Tibial artery (tissue), 4 donors: ENCODE measurements around the gene GATB.

Source experiments
- DNase-seq, 2 donors: peaks; one replicate each; pipeline ENCODE4 v3.0.0-alpha.2; 2019
- H3K27ac ChIP-seq, 2 donors: fragments of 200-600 bp; sonication (generic) in 1 of 2; 1 replicate in 1 of 2; 2 replicates in 1 of 2; pipeline ENCODE4 v1.5.1; 2018 to 2019; ENCODE audit warnings: mild to moderate bottlenecking in 1 of 2
- H3K27me3 ChIP-seq, 2 donors: fragments of 200-600 bp; sonication (generic) in 1 of 2; one replicate each; pipeline versions ENCODE4 v1.5.1 to v1.6.0; 2016 to 2019
- H3K36me3 ChIP-seq, 3 donors: fragments of 200-600 bp; sonication (generic) in 2 of 3; one replicate each; pipeline ENCODE4 v1.5.1; 2016 to 2019; ENCODE audit warnings: mild to moderate bottlenecking in 2 of 3
- H3K4me1 ChIP-seq, 4 donors: fragments of 200-600 bp; sonication (generic) in 2 of 4; 1 replicate in 3 of 4; 2 replicates in 1 of 4; pipeline ENCODE4 v1.5.1; 2016 to 2019
- H3K4me3 ChIP-seq, 2 donors: fragments of 200-600 bp; sonication (generic) in 1 of 2; 1 replicate in 1 of 2; 2 replicates in 1 of 2; pipeline ENCODE4 v1.5.1; 2018 to 2019; ENCODE audit warnings: mild to moderate bottlenecking in 2 of 2
- H3K9me3 ChIP-seq, 3 donors: fragments of 200-600 bp; sonication (generic) in 1 of 3; one replicate each; pipeline ENCODE4 v1.5.1; 2016 to 2019
- CTCF ChIP-seq, 2 experiments: fragments of 200-600 bp in 1 of 2; fragments of 450-650 bp in 1 of 2; IDR thresholded peaks; one replicate each; pipeline ENCODE4 v1.5.1; 2017 to 2019; ENCODE audit warnings: antibody characterized with exemption in 2 of 2, mild to moderate bottlenecking in 1 of 2, moderate library complexity in 1 of 2
- intact Hi-C: fragments of 100-400 bp; cut with DNase I; formaldehyde crosslinking; loops from one replicate; pipeline ENCODE4 v1.15.0; 2023; ENCODE audit warnings: low total_unique reads

GATB gene

GRCh38 chr4:151656058-151656457, 104.7 kb downstream of the GATB start:
- H3K27me3 ChIP-seq = no peaks in the 10 kb centered on the region
- H3K4me1 ChIP-seq = no peaks in the 10 kb centered on the region
- no peak for DNase-seq
- intact Hi-C loops = no loop called here
- no peak for TF ChIP-seq CTCF (IDR thresholded peaks at IDR 0.05)
- peaks cover 0 to 23% (median 0%) of the 10 kb centered on the region in 3 donors for H3K36me3 ChIP-seq
- H3K9me3 ChIP-seq = no peaks in the 10 kb centered on the region
- no peak overlapping the region for H3K27ac ChIP-seq
- no peak overlapping the region for H3K4me3 ChIP-seq

GRCh38 chr4:151653548-151653918, 107.3 kb downstream of the GATB start:
- no peaks in the 10 kb centered on the region for H3K4me1 ChIP-seq
- peaks cover 0 to 35% (median 0%) of the 10 kb centered on the region in 3 donors for H3K36me3 ChIP-seq
- TF ChIP-seq CTCF (IDR thresholded peaks at IDR 0.05) = no peak
- intact Hi-C loops = no loop called here
- no peak overlapping the region for H3K4me3 ChIP-seq
- H3K27ac ChIP-seq = no peak overlapping the region
- H3K27me3 ChIP-seq = no peaks in the 10 kb centered on the region
- H3K9me3 ChIP-seq = no peaks in the 10 kb centered on the region
- DNase-seq = no peak

- Histone ChIP-seq H3K27ac (no peak overlapping the region), H3K4me3 (no peak overlapping the region), H3K27me3 (no peaks in the 10 kb centered on the region), H3K9me3 (no peaks in the 10 kb centered on the region), H3K4me1 (no peaks in the 10 kb centered on the region), H3K36me3 (peaks cover 0 to 32% (median 0%) of the 10 kb centered on the region in 3 donors)
- no peak for DNase-seq
- intact Hi-C loops = no loop called here
- TF ChIP-seq CTCF (IDR thresholded peaks at IDR 0.05) = no peak
Measured at GRCh38 chr4:151652841-151653547, 107.8 kb downstream of the GATB start.

- intact Hi-C loops = no loop called here
- H3K27me3 ChIP-seq = no peaks in the 10 kb centered on the region
- no peak overlapping the region for H3K4me3 ChIP-seq
- no peak for TF ChIP-seq CTCF (IDR thresholded peaks at IDR 0.05)
- H3K27ac ChIP-seq = no peak overlapping the region
- no peak for DNase-seq
- H3K9me3 ChIP-seq = no peaks in the 10 kb centered on the region
- no peaks in the 10 kb centered on the region for H3K4me1 ChIP-seq
- H3K36me3 ChIP-seq = peaks cover 0 to 17% (median 0%) of the 10 kb centered on the region in 3 donors
Measured at GRCh38 chr4:151651496-151651895, 109.3 kb downstream of the GATB start.

GRCh38 chr4:151649479-151649878, 111.3 kb downstream of the GATB start:
- Histone ChIP-seq H3K9me3 (no peaks in the 10 kb centered on the region), H3K27me3 (no peaks in the 10 kb centered on the region), H3K27ac (no peak overlapping the region), H3K4me3 (no peak overlapping the region), H3K4me1 (no peaks in the 10 kb centered on the region), H3K36me3 (peaks cover 0 to 17% (median 0%) of the 10 kb centered on the region in 3 donors)
- DNase-seq = no peak
- intact Hi-C loops = no loop called here
- no peak for TF ChIP-seq CTCF (IDR thresholded peaks at IDR 0.05)
